Loucy (cell line): ENCODE results near the gene ELOF1.

ENCODE experiments used
- CTCF ChIP-seq: fragments of 200-600 bp; sonication (generic); conservative IDR thresholded peaks from 2 replicates; pipeline ENCODE4 v1.5.1; 2014; ENCODE audit warnings: mild to moderate bottlenecking, antibody characterized with exemption, low read length
- EZH2phosphoT487 ChIP-seq: fragments of 200-600 bp; IDR thresholded peaks from 2 replicates; pipeline ENCODE4 v1.6.1; 2018; ENCODE audit warnings: antibody characterized with exemption, mild to moderate bottlenecking, moderate library complexity, borderline replicate concordance

GRCh38 chr19:11586331-11586730 lies 27.3 kb upstream of the ELOF1 start:
- TF ChIP-seq CTCF (no peak), EZH2phosphoT487 (no peak)
